ENCODE data around the gene CGA.
A peak's percentile ranks its signal among the peaks of the same experiment; 100 is the strongest.
"Not testable (repeated sequence)": the region's sequence is repeated elsewhere in the genome, so short reads cannot be mapped to it uniquely, and the experiment has no call there.

The CGA gene

GRCh38 chr6:87095087-87095509 lies at the start of gene CGA:
CGA (minus strand) TSS chr6:87095106; CDS start chr6:87088200, 6,906 bp downstream.
- DNase-seq (ENCODE audit: low read depth in 2 of 2) = no peak

GRCh38 chr6:87139927-87140326 lies 45.0 kb upstream of the CGA start:
- not testable (repeated sequence) for DNase-seq (ENCODE audit: low read depth in 2 of 2)

- peak in 1 of 2 donors; percentile 9 for DNase-seq (ENCODE audit: low read depth in 2 of 2)
Measured at GRCh38 chr6:87139236-87139635, 44.3 kb upstream of the CGA start.

GRCh38 chr6:87136963-87137362 lies 42.1 kb upstream of the CGA start:
- no peak for DNase-seq (ENCODE audit: low read depth in 2 of 2)

- no peak for DNase-seq (ENCODE audit: low read depth in 2 of 2)
Measured at GRCh38 chr6:87127737-87128136, 32.8 kb upstream of the CGA start.

GRCh38 chr6:87126501-87126900 lies 31.6 kb upstream of the CGA start:
- no peak for DNase-seq (ENCODE audit: low read depth in 2 of 2)

GRCh38 chr6:87124074-87124473 lies 29.2 kb upstream of the CGA start:
- no peak for DNase-seq (ENCODE audit: low read depth in 2 of 2)

GRCh38 chr6:87122477-87122876 lies 27.6 kb upstream of the CGA start:
- DNase-seq (ENCODE audit: low read depth in 2 of 2) = no peak

GRCh38 chr6:87118054-87118453 lies 23.1 kb upstream of the CGA start:
- DNase-seq (ENCODE audit: low read depth in 2 of 2) = no peak

- no peak for DNase-seq (ENCODE audit: low read depth in 2 of 2)
Measured at GRCh38 chr6:87116922-87117321, 22.0 kb upstream of the CGA start.

GRCh38 chr6:87115402-87116135 lies 20.7 kb upstream of the CGA start:
- no peak for DNase-seq (ENCODE audit: low read depth in 2 of 2)

GRCh38 chr6:87110636-87111035 lies 15.7 kb upstream of the CGA start:
- DNase-seq (ENCODE audit: low read depth in 2 of 2) = no peak

- DNase-seq (ENCODE audit: low read depth in 2 of 2) = no peak
Measured at GRCh38 chr6:87105823-87106222, 10.9 kb upstream of the CGA start.

GRCh38 chr6:87104667-87105066 lies 9.8 kb upstream of the CGA start:
- no peak for DNase-seq (ENCODE audit: low read depth in 2 of 2)

GRCh38 chr6:87103977-87104601 lies 9.2 kb upstream of the CGA start:
- DNase-seq (ENCODE audit: low read depth in 2 of 2) = no peak

GRCh38 chr6:87102151-87102621 lies 7.3 kb upstream of the CGA start:
- DNase-seq (ENCODE audit: low read depth in 2 of 2) = no peak

GRCh38 chr6:87101067-87101466 lies 6.2 kb upstream of the CGA start:
- DNase-seq (ENCODE audit: low read depth in 2 of 2) = no peak

GRCh38 chr6:87100216-87100615 lies 5.3 kb upstream of the CGA start:
- no peak for DNase-seq (ENCODE audit: low read depth in 2 of 2)

GRCh38 chr6:87099472-87099871 lies 4.6 kb upstream of the CGA start:
- no peak for DNase-seq (ENCODE audit: low read depth in 2 of 2)

- no peak for DNase-seq (ENCODE audit: low read depth in 2 of 2)
Measured at GRCh38 chr6:87094576-87094975, 330 bp downstream of the CGA start.

- no peak for DNase-seq (ENCODE audit: low read depth in 2 of 2)
Measured at GRCh38 chr6:87093651-87094050, 1.3 kb downstream of the CGA start.

- DNase-seq (ENCODE audit: low read depth in 2 of 2) = no peak
Measured at GRCh38 chr6:87093199-87093598, 1.7 kb downstream of the CGA start.

- DNase-seq (ENCODE audit: low read depth in 2 of 2) = no peak
Measured at GRCh38 chr6:87092435-87092834, 2.5 kb downstream of the CGA start.

Measured in activated CD8-positive, alpha-beta memory T cell treated with anti-CD3 and anti-CD28 coated beads for 4 hours (primary cell).